Measurements from ENCODE around the gene MACROD2.

GRCh38 chr20:14984305-14984704 is 989.0 kb downstream of the MACROD2 start:
- TF ChIP-seq, protein P1, sequence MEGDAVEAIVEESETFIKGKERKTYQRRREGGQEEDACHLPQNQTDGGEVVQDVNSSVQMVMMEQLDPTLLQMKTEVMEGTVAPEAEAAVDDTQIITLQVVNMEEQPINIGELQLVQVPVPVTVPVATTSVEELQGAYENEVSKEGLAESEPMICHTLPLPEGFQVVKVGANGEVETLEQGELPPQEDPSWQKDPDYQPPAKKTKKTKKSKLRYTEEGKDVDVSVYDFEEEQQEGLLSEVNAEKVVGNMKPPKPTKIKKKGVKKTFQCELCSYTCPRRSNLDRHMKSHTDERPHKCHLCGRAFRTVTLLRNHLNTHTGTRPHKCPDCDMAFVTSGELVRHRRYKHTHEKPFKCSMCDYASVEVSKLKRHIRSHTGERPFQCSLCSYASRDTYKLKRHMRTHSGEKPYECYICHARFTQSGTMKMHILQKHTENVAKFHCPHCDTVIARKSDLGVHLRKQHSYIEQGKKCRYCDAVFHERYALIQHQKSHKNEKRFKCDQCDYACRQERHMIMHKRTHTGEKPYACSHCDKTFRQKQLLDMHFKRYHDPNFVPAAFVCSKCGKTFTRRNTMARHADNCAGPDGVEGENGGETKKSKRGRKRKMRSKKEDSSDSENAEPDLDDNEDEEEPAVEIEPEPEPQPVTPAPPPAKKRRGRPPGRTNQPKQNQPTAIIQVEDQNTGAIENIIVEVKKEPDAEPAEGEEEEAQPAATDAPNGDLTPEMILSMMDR (optimal IDR thresholded peaks at IDR 0.05 in 1 of 3, IDR thresholded peaks at IDR 0.05 in 1 of 3, conservative IDR thresholded peaks at IDR 0.05 in 1 of 3; ENCODE audit: extremely low read depth in 1 of 3, insufficient read depth in 2 of 3, low read length in 3 of 3): no peak
- no peak for TF ChIP-seq EZH2 (IDR thresholded peaks at IDR 0.05; ENCODE audit: low read length)
